ENCODE measurements around the gene GPATCH2.

GRCh38 chr1:217462159-217462558 is 168.7 kb downstream of the GPATCH2 start:
- no peak for TF ChIP-seq GATA2 (CRISPR knock-in tag; IDR thresholded peaks at IDR 0.05)
- TF ChIP-seq CTCF (IDR thresholded peaks at IDR 0.05) = no peak
- TF ChIP-seq SIN3A (IDR thresholded peaks at IDR 0.05; ENCODE audit: borderline replicate concordance, low read depth, low read length) = no peak
- no peak for TF ChIP-seq GABPA (IDR thresholded peaks at IDR 0.05; ENCODE audit: low read depth)
- no peak for TF ChIP-seq EZH2phosphoT487 (IDR thresholded peaks at IDR 0.05; ENCODE audit: borderline replicate concordance, low read depth)
- TF ChIP-seq PBX3 (IDR thresholded peaks at IDR 0.05) = no peak
- no peak for TF ChIP-seq MXI1 (IDR thresholded peaks at IDR 0.05; ENCODE audit: low read depth, low read length)
- TF ChIP-seq TCF12 (IDR thresholded peaks at IDR 0.05) = no peak
- no peak for TF ChIP-seq NFIC (IDR thresholded peaks at IDR 0.05; ENCODE audit: borderline replicate concordance)
- TF ChIP-seq MEF2A (IDR thresholded peaks at IDR 0.05; ENCODE audit: borderline replicate concordance, low read depth) = no peak
- TF ChIP-seq ELF1 (IDR thresholded peaks at IDR 0.05) = no peak
- no peak for TF ChIP-seq CHD2 (IDR thresholded peaks at IDR 0.05; ENCODE audit: low read length, partially characterized antibody)
- no peak for TF ChIP-seq POLR2AphosphoS5 (IDR thresholded peaks at IDR 0.05; ENCODE audit: low read depth, low read length)
